Raji (cell line): Measurements from ENCODE around the gene ARHGEF16.

ENCODE experiments used
- POLR2A ChIP-seq: IDR thresholded peaks from 2 replicates; pipeline ENCODE4 v1.6.1; 2011; ENCODE audit warnings: low read depth, low read length, control low read depth; ENCODE audit not compliant: insufficient read depth

ARHGEF16 gene

DNA sequence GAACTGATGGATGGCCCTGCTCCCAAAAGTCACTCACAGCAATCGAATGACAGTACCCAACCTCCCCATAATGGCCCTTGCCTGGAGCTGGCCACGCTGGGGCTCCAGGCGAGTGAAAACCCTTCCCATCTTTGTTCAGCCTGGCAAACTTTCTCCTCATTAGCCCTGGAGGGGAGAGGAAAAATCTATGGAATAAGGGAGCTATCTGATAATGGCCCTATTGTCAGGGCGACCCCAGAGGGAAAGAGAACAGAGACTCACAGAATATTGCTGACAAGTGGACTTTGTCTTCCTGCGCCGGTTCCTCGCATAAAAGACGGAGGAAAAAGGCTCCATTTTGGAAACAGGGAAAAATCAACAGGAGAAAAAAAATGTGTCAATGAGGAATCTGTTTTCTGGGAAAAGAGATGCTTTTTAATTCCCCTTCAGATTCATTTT, 13.0 kb upstream of the ARHGEF16 start:
- no peak for TF ChIP-seq POLR2A

DNA sequence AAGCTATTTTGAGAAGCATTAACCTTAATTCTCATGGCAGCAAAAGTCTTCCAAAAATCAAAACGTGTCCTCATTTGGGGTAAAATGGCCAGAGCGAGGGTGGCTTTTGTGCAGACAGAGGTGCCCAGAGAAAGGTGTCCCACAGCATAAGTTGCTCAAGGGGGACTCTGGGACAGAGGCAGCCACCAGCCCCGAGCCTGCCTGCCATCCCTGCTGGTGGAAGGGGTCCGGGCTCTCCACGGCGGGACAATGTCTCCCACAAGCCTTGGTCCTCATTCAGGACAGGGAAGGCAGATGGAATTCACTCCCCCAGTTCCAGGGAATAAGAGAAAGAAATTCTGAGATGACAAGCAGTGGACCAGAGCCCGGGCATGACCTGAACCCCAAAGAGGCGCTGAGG, 12.6 kb upstream of the ARHGEF16 start:
- no peak for TF ChIP-seq POLR2A

DNA sequence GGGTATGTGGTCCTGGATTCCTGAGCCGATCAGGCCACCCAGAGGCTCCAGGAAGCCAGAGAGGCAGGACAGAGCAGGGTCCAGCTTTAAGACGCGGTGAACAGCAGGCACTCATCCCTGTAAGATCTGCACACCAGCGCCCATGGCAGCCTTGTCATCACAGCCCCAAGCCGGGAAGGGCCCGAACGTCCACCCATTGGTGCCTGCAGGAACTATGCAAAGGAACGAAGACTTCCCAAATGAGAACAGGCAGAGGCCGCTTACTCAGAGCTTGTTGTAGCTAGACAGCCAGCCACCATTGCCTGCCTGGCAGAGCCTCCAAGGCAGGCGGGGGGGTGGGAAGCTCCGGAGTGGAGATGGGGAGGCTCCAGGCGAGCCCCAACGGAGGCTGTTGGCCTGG, 12.1 kb upstream of the ARHGEF16 start:
- TF ChIP-seq POLR2A, result no peak

DNA sequence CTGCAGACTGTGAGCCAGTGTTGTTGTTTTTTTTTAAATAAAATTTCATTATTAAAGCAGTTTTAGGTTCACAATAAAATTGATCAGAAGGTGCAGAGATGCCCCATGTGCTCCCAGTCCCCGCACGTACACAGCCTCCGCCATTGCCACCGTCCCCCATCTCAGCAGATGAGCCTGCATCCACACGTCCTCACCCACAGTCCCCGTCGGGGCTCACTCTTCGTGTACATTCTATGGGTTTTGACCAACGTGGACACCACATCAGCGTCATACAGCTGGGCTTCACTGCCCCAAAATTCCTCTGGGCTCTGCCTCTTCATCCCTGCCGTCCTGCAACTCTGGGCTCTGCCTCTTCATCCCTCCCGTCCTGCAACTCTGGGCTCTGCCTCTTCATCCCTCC, 11.6 kb upstream of the ARHGEF16 start:
- no peak for TF ChIP-seq POLR2A

DNA sequence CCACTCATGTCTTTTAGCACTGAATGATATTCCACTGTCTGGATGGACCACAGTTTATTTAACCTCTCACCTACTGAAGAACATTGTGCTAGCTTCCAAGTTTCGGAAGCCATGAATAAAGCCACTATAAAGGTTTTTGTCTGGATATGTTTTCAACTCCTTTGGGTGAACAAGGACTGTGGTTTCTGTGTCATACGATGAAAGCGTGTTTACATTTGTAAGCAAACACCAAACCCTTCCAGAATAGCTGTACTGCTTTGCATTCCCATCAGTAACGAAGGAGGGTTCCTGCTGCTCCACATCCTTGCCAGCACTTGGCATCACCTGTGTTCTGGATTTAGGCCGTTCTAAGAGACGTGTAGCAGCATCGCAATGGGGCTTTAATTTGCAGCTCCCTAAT, 10.7 kb upstream of the ARHGEF16 start:
- TF ChIP-seq POLR2A, result no peak

DNA sequence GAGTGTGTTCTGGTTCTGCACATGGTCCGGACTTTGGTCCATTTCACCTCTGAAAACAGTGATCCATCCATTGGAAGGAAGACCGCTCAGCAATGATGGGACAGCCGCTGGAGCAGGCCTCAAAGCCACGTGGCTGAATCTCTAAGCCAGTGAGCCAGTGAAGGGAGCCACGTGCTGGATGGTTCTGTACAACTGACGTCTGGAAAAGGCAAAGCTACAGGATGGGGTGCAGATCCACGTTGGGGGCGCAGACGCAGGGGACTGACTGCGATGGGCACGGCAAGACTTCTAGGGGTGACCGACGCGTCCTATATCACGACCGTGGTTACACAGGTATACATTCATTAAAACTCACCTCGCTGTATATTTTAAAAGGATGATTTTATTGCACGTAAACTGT, 10.2 kb upstream of the ARHGEF16 start:
- no peak for TF ChIP-seq POLR2A

DNA sequence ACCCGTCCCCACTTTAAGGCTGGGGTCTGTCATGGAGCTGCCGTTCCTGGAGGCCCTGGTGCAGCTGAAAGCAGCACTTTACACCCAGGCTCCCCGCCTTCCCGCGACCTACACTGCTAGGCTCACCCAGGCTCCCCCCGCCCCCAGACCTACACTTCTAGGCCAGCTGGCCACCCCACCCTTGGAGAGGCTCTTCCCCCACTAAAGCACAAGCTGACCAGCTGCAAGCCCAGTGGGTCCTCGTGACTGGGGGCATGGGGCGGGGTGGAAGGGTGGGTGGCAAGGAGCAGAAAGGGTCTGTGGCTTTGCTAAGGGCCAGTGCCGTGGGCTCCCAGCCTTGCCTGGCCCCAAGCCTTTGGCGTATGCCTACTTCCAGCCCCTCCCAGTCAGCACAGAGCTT, 9.7 kb upstream of the ARHGEF16 start:
- TF ChIP-seq POLR2A, result no peak

DNA sequence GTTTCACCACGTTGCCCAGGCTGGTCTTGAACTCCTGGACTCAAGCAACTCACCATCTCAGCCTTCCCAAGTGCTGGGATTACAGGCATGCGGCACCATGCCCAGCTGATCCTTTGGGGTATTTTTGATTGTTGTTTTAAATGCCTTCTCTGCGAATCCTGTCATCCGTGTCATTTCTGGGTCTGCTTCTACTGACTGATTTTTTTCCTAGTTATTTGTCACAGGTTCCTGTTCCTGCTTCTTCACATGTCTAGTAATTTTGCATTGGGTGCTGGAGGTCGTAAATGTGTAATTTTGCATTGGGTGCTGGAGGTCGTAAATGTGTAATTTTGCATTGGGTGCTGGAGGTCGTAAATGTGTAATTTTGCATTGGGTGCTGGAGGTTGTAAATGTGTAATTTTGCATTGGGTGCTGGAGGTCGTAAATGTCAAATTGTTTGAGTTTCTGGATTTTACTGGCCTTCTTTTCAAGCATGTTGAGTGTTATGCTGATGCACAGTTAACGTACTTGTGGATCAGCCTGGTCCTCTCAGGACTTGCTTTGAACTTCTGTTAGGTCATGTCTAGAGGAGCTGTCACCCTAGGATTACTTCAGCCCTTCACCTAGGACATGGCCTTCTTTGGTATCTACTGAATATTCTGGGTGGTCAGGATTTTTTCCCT, 4.1 kb upstream of the ARHGEF16 start:
- no peak for TF ChIP-seq POLR2A

DNA sequence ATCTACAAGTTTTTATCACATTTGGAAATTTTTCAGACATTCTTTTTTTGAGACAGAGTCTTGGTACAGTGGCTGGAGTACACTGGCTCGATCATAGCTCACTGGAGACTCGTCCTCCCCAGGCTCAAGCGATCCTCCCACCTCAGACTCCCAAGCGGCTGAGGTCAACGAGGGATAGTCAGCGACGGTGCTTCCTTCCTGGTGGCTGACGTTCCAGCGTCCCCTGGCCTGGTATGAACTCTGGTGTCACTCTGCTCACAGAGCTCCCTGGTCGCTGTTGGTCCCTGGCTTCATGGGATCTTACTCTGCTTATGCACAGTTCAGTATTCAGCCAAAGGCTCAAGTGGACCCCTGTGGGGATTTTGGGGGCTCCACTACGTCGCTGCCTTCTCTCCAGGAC, 3.5 kb upstream of the ARHGEF16 start:
- TF ChIP-seq POLR2A, result no peak

DNA sequence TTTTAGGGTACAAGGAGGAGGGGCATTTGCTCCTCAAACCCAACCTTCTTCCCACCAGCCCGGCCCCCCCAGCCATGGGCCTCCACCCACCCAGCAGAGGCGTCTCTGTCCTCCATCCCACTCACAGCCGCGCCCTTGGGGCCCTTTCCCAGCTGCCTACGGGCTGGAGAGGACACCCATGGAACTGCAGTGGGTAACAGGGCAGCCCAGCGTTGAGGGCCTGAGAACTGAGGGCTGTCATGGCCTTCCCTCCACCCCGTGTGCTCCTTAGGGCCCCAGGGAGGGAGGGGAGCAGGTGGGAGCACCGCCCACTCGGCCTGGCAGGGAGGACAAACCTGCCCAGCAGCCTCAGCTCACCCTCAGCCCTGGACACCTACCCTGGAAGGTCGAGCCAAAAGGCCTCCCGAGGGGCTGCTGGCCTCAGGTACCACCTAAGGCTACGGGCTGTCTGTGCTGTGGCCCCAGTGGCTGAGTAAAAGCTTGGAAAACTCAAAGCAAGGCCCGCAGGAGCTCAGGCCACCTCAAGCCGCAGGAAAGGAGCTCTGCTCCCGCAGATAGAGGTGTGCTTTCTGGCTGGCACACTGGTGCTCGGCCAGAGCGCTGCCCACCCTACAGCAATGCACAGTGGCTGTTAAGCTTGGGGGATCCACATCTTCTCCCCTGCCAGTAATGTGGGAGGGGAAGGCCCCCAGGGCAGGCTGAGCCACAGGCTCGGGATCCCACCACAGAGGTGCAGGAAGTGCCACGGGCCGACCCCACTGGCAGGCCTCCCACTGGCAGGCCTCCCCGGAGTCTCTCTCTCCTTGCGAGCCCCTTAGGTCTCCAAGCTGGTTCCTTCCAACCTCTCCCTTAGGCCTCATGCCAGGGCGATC, 2.2 kb upstream of the ARHGEF16 start:
- no peak for TF ChIP-seq POLR2A

DNA sequence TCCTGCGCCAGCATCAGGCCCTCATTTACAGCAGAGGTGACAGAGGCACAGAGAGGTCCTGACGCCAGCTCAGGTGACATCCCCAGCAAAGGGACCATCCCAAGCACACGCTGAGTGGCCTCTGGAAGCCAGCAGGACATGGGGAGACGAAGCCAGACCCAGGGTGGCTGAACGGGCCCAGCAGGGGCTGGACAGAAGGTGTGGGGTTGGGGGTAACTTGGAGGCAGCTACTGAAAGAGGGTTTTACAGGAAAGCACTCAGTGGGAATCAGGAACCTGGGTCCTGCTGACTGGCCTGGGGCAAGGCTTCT, 1.6 kb upstream of the ARHGEF16 start:
- TF ChIP-seq POLR2A, result no peak

DNA sequence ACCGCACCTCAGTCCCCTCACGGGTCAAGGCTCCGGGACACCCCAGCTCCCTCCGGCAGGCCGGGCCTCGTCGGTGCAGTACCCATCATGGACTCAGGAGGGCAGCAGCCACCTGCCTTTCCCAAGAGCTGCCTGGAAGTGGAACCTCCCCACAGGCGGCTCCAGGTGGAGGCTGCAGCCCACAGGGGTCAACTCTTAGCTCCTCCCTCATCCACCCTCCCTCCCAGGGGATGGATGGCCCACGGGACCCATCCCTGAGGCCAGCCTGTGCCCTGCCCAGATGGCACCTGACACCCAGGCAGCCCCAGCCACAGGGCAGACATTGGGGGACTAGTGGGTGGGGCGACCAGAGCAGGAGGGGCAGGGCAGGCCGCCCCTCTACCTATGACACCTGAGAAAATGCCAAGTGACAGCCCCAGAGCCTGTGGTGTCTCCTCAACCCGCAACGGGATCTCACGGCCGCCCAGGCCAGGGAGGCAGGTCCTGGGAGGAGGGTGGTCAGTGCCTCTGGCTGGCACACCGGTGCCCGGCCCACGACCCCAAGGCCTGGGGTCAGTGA, 1.2 kb upstream of the ARHGEF16 start:
- no peak for TF ChIP-seq POLR2A

DNA sequence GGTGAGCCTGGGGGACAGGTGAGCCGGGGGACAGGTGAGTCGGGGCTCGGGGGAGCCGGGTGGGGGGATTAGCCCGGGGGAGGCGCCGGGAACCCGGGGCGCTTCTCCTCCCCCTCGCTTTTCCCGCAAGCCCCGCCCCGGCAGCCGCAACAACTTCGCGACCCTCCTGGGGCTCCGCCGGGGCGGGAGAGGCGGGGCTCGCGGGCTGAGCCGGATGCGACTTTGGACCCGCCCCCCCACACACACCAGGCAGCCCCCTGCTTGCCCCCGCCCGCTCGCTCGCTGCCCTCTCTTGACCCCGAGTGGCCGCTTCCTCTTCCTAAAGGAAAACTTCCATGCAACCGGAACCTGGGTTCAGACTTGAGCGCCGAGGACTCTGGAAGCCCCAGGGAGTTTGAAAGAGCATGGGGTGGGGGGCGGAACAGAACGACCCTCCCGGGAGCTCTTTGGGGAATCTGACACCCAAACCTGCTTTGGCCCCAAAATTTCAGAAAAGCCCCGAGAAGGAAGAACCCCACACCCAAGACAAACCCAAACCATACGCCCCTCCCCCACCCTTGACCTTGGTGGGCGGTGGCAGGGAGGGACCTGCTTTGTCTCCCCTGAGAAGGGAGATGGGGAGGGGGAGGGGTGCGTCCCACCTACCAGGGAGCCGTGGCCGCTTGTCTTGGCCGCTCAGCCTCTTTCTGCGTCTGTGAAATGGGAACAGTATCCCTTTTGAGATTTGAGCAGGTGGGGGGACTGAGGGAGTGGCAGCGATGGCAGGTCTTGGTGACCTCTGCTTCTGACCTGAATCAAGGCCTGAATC, 550 bp downstream of the ARHGEF16 start:
- TF ChIP-seq POLR2A, result no peak

DNA sequence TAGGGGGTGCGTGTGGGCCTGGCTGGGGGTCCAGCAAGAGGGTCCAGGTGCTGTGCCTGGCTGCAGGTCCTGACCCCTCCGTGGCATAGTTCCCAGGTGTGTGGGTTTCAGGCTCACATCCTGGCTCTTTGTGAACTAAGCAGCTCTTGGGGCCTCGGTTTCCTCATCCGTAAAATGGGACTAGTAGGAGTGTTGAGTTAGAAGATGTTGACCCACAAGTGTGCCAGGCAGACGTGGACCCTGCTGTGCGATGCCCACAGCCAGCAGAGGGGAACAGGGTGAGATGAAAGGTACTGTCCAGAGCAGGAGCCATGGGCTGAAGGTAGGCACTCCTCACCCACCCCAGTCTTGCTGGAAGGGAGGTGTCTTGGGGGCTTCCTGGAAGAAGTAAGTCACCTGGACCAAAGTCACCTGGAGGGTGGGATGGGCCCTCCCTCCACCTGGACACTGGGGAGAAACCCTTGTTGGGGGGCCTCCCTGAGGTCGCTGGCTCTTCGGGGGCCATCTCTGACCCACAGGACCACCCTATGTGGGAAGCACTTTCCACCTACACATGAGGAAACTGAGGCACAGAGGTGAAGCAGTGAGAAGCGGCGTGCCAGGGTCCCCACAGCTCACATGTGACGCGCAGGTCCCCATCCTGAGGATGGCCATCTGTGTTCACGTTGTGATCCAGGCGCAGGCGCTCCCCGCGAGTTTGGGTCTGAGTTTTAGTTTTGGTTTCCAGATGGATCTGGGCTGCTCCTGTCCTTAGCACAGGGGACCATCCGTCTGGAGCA, 1.4 kb downstream of the ARHGEF16 start:
- no peak for TF ChIP-seq POLR2A

DNA sequence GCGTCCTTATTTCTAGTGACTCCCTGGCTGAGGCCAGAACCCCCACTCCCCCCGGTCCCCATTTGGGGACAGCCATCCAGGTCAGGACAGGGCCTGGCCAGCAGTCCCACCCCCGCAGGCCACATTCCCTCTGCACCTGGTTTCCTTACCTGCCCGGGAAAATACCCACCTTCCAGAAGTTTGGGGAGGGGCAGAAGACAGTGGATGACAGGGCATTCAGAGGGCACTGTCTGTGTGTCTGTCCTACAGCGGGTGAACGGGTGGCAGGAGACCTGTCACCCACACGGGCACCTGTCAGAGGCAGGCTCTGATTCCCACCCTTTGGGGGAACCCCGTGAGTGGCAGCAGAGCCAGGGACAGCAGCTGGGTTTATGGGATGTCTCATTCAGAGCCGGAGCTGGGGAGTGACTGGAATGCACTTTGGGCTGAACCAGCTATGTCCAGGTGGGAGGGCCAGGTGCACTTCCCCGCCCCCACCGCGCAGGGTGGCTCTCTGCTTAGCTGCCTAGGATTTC, 2.0 kb downstream of the ARHGEF16 start:
- no peak for TF ChIP-seq POLR2A
